Activated CD8-positive, alpha-beta memory T cell treated with anti-CD3 and anti-CD28 coated beads for 1 hour (primary cell): ENCODE data around the gene SPATA24.
"Not testable (repeated sequence)": the region's sequence is repeated elsewhere in the genome, so short reads cannot be mapped to it uniquely, and the experiment has no call there.

Experiments
- DNase-seq, 2 donors: peaks; one replicate each; pipeline ENCODE4 v3.0.0-alpha.2; 2020; ENCODE audit warnings: low read depth in 1 of 2; ENCODE audit errors: extremely low read depth in 1 of 2

Gene SPATA24

GRCh38 chr5:139395844-139396640 lies 7.8 kb downstream of the SPATA24 start:
- no peak for DNase-seq

- no peak for DNase-seq
Measured at GRCh38 chr5:139394654-139395566, 9.0 kb downstream of the SPATA24 start, which contains the start of gene PROB1. Gene PROB1, minus strand, starts transcription at chr5:139395104. Its CDS starts 23 bp downstream, at chr5:139395081.

GRCh38 chr5:139394123-139394653 lies 9.7 kb downstream of the SPATA24 start:
- no peak for DNase-seq

DNA sequence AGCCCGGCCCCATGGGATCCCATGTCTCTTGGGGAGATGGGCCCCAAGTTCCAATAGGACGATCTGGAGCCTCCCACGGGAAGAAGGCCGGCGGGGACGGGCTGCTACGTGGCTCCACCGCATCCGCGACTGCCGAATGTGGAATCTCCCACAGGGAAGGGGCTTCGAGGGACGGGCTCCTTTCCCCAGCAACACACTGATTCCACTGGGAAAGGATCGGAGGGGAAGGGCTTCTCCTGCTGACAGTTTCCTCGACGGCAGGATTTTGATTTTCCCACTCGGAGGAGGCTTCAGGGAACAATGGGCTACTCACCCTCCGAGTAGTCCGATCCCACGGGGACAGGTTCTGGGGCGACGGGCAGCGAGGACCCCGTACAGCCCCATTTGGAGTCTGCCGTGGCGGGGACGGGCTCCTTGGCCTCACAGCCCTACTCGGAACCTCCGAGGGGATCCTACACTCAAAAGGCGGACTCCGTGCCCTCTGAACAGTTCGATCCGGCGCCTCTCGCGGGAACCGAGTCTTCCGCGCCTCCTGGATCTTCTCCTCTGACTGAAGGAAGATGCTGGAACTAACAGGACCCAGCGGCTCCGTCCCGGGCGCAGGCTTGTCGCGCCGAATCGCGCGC lies 10.3 kb downstream of the SPATA24 start:
- DNase-seq, result no peak

GRCh38 chr5:139392678-139393496 lies 11.0 kb downstream of the SPATA24 start:
- peak; percentile 36 to 67 for DNase-seq

- DNase-seq, result no peak
Measured at GRCh38 chr5:139392324-139392677, 11.6 kb downstream of the SPATA24 start.

- DNase-seq, result no peak
Measured at GRCh38 chr5:139391570-139392323, 12.1 kb downstream of the SPATA24 start.

- DNase-seq, result no peak
Measured at GRCh38 chr5:139390639-139391569, 13.0 kb downstream of the SPATA24 start.

DNA sequence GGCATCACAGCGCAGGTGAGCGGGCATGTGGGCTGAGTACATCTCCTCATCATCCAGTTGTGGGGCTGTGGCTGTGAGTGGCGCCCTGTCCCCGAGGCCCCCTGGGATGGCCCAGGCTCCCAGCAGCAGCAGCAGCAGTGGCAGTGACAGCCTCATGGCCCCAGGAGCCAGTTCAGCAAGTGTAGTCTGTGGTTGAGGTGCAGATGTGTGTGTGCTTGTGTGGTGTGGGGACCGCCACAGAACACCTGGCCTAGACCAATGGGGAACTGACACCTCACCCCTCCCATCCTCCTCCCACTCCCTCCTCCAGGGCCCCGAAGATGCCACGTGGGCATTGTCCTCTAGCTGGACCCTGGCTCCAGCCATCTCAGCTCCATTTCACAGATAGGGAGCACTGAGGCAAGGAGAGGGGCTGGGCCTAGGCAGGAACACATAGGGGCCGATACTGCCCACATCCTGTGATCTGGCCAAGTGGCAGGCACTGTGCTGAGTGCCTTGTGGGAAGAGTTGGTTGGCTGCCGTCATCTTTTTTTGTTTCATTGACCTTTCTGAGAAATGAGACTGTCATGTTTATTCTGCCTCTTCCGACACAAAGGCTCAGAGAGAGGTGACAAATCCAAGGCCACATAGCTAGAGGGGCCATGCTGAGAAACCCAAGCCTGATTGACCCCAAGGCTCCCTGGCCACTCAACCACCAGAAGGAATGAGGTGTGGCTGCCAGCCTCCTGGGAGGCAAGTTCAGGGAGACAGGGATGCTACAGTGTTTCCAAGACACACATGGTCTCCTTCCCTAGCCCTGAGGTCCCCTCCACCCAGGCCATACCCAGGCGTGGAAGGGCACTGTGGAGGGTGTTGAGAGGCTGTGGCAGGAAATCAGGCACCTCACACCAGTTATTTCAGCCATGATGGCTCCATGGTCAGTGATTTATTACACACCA lies 13.9 kb downstream of the SPATA24 start, which contains the start of gene MZB1:
MZB1 (minus strand) TSS at position 213 of the 938 bp plus-strand sequence; CDS start at position 156, 57 bp downstream.
- peak in 1 of 2 donors; percentile 33 for DNase-seq

- no peak for DNase-seq
Measured at GRCh38 chr5:139388198-139388821, 15.6 kb downstream of the SPATA24 start.

DNA sequence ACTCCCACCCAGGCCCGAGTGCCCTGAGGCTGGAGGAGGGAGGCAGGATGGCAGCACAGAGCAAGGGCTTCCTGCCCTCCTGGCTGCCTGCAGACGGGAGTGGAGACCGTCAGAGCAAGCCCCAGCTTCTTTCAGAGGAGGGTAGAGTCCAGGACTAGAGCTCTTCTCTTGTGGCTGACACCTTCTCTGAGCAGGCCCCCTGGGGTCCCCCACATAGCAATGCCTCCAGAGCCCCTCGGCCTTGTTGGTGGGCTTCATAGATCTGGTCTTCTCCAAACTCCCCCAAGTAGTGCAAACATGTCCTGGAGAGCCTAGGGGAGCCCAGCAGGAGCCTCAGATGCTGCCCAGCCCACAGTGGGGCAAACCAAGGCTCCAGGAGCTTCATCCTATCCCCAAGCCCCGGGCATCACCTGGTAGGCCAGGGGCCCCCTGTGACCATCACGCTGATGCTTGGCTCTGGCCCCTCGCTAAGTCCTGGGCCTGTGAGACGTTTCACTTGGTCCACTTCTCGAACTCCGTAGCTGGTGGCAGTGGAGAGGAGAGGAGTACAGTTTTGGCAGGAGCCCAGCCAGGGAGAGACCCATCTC lies 16.2 kb downstream of the SPATA24 start:
- no peak for DNase-seq

GRCh38 chr5:139386956-139387355 lies 16.9 kb downstream of the SPATA24 start:
- not testable (repeated sequence) for DNase-seq

GRCh38 chr5:139386050-139386438 lies 17.8 kb downstream of the SPATA24 start:
- DNase-seq, result no peak

DNA sequence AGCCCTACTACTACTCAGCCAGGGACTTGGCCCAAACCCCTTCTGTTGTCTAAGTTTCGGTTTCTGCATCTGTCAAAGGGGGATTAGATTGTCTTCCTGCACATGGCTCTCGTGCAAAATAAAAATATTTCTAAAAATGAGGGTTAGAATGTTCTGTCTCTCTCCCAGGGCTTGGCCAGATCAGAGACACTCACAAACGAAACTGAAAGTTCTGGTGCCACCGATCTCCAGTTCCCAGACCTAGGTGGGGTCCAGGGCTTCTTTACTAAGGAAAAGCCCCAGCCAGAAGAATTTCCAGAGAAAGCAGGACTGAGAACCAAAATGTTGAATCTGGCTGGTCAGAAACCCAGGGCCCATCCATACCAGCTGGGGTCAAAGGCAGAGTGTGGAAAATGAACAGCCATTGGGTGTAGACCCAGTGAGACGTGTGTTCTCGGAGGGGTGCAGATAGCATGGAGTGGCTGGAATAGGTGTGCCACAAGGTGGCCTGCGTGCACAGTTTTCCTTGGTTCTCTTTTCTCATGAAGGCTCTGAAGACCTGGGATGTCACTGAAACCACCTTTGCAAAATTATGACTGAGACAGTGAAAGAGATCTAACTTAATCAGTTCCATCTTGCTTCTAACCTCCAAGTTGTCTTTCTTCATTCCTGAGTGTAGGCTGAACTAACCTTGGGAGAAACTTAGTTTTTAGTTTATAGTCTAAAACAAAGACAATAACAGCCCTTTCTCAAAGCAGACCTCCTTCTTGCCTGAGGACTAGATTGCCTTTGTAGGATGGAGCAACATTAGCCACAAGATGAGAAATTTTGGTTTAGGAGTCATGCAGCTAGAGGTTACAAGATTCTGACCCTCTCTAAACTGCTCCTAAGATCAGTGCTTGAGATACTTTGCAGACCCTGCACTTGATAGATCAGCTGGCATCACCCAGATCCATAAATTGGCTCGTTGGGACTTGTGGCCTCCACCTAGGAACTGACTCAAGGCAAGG lies 18.5 kb downstream of the SPATA24 start:
- no peak for DNase-seq

GRCh38 chr5:139384591-139385051 lies 19.3 kb downstream of the SPATA24 start:
- DNase-seq, result no peak
